Measurements from ENCODE around the gene POLDIP2.

POLDIP2 gene

GRCh38 chr17:28317966-28318758, 39.2 kb downstream of the POLDIP2 start:
- no peaks in the 10 kb centered on the region for H3K9me3 ChIP-seq (ENCODE audit: insufficient read depth, low read depth, low read length)
- peak overlapping the region; percentile 58 for H2BK120ac ChIP-seq (ENCODE audit: insufficient read depth, low read length, poor library complexity)
- peak overlapping the region; percentile 64 for H4K91ac ChIP-seq (ENCODE audit: low read depth, low read length)
- peak overlapping the region; percentile 70 for H3K4me3 ChIP-seq (ENCODE audit: low read depth, low read length)
- H3K79me2 ChIP-seq (ENCODE audit: control insufficient read depth, insufficient read depth, low read length, poor library complexity), result peaks cover 30% of the 10 kb centered on the region
- no CpG with 5 or more reads among the region's 40 CpGs for WGBS (ENCODE audit: extremely low coverage, insufficient coverage, insufficient read length)
- peak overlapping the region; percentile 49 for H4K12ac ChIP-seq (ENCODE audit: low read depth, low read length)
- H3K4ac ChIP-seq (ENCODE audit: low read depth, low read length), result peak overlapping the region; percentile 11
- peak overlapping the region; percentile 28 for H2AFZ ChIP-seq (ENCODE audit: insufficient read depth, low read length, poor library complexity)
- no peak overlapping the region for H3K23ac ChIP-seq (ENCODE audit: low read length)
- H3K36me3 ChIP-seq (ENCODE audit: control insufficient read depth in 1 of 2, insufficient read depth in 2 of 2, low read length in 2 of 2), result peaks cover 3 to 5% of the 10 kb centered on the region in 2 experiments
- peak overlapping the region; percentile 31 for H4K8ac ChIP-seq (ENCODE audit: low read depth, low read length)
- H3K18ac ChIP-seq (ENCODE audit: low read length), result peak overlapping the region; percentile 38
- H3K14ac ChIP-seq (ENCODE audit: low read length), result peak overlapping the region; percentile 77
- no peaks in the 10 kb centered on the region for H3K27me3 ChIP-seq (ENCODE audit: insufficient read depth, low read length)
- DNase-seq, result peak in 1 of 2 donors; percentile 2
- H3K9ac ChIP-seq (ENCODE audit: low read length), result no peak overlapping the region
- peak overlapping the region; percentile 90 for H3K4me2 ChIP-seq (ENCODE audit: low read length)
- peak overlapping the region; percentile 29 for H2BK5ac ChIP-seq (ENCODE audit: low read depth, low read length, poor library complexity)
- peaks cover 20 to 27% of the 10 kb centered on the region in 2 experiments for H3K4me1 ChIP-seq (ENCODE audit: control insufficient read depth in 1 of 2, insufficient read depth in 2 of 2, low read length in 2 of 2)
- peak overlapping the region; percentile 31 for H3K27ac ChIP-seq (ENCODE audit: low read depth, low read length)
- H2AK5ac ChIP-seq (ENCODE audit: low read length), result peak overlapping the region; percentile 56
- H3K79me1 ChIP-seq (ENCODE audit: low read length), result peaks cover 14% of the 10 kb centered on the region
- H2BK12ac ChIP-seq (ENCODE audit: low read length), result peak overlapping the region; percentile 21

- no CpG with 5 or more reads among the region's 21 CpGs for WGBS (ENCODE audit: extremely low coverage, insufficient coverage, insufficient read length)
- peak overlapping the region; percentile 31 for H4K8ac ChIP-seq (ENCODE audit: low read depth, low read length)
Observed at GRCh38 chr17:28317099-28317965, 40.0 kb downstream of the POLDIP2 start.

GRCh38 chr17:28315846-28316705, 41.3 kb downstream of the POLDIP2 start:
- no peak overlapping the region for H4K12ac ChIP-seq (ENCODE audit: low read depth, low read length)
- no CpG with 5 or more reads among the region's 4 CpGs for WGBS (ENCODE audit: extremely low coverage, insufficient coverage, insufficient read length)

More at GRCh38 chr17:28317099-28317965, 40.0 kb downstream of the POLDIP2 start:
- H3K79me2 ChIP-seq (ENCODE audit: control insufficient read depth, insufficient read depth, low read length, poor library complexity), result peaks cover 27% of the 10 kb centered on the region
- H3K36me3 ChIP-seq (ENCODE audit: control insufficient read depth in 1 of 2, insufficient read depth in 2 of 2, low read length in 2 of 2), result peaks cover 2 to 5% of the 10 kb centered on the region in 2 experiments
- H2BK12ac ChIP-seq (ENCODE audit: low read length), result peak overlapping the region; percentile 47
- peak overlapping the region; percentile 64 for H4K91ac ChIP-seq (ENCODE audit: low read depth, low read length)
- H2AFZ ChIP-seq (ENCODE audit: insufficient read depth, low read length, poor library complexity), result peak overlapping the region; percentile 28
- H3K4me1 ChIP-seq (ENCODE audit: control insufficient read depth in 1 of 2, insufficient read depth in 2 of 2, low read length in 2 of 2), result peaks cover 20 to 27% of the 10 kb centered on the region in 2 experiments
- H3K9me3 ChIP-seq (ENCODE audit: insufficient read depth, low read depth, low read length), result no peaks in the 10 kb centered on the region
- DNase-seq, result no peak
- H3K4ac ChIP-seq (ENCODE audit: low read depth, low read length), result peak overlapping the region; percentile 11
- no peak overlapping the region for H4K12ac ChIP-seq (ENCODE audit: low read depth, low read length)
- peak overlapping the region; percentile 90 for H3K4me2 ChIP-seq (ENCODE audit: low read length)
- peaks cover 14% of the 10 kb centered on the region for H3K79me1 ChIP-seq (ENCODE audit: low read length)
- peak overlapping the region; percentile 38 for H3K18ac ChIP-seq (ENCODE audit: low read length)
- H3K4me3 ChIP-seq (ENCODE audit: low read depth, low read length), result no peak overlapping the region
- no peak overlapping the region for H3K23ac ChIP-seq (ENCODE audit: low read length)
- peak overlapping the region; percentile 5 for H2BK120ac ChIP-seq (ENCODE audit: insufficient read depth, low read length, poor library complexity)
- peak overlapping the region; percentile 10 for H2BK5ac ChIP-seq (ENCODE audit: low read depth, low read length, poor library complexity)
- H3K27ac ChIP-seq (ENCODE audit: low read depth, low read length), result no peak overlapping the region
- H3K9ac ChIP-seq (ENCODE audit: low read length), result peak overlapping the region; percentile 10
- H2AK5ac ChIP-seq (ENCODE audit: low read length), result peak overlapping the region; percentile 63
- peak overlapping the region; percentile 77 for H3K14ac ChIP-seq (ENCODE audit: low read length)
- H3K27me3 ChIP-seq (ENCODE audit: insufficient read depth, low read length), result no peaks in the 10 kb centered on the region

GRCh38 chr17:28313841-28314240, 43.5 kb downstream of the POLDIP2 start:
- no peak overlapping the region for H4K12ac ChIP-seq (ENCODE audit: low read depth, low read length)
- no peak overlapping the region for H2BK120ac ChIP-seq (ENCODE audit: insufficient read depth, low read length, poor library complexity)
- no peak overlapping the region for H2AK5ac ChIP-seq (ENCODE audit: low read length)
- peaks cover 8 to 11% of the 10 kb centered on the region in 2 experiments for H3K4me1 ChIP-seq (ENCODE audit: control insufficient read depth in 1 of 2, insufficient read depth in 2 of 2, low read length in 2 of 2)
- H3K23ac ChIP-seq (ENCODE audit: low read length), result no peak overlapping the region
- H3K27me3 ChIP-seq (ENCODE audit: insufficient read depth, low read length), result no peaks in the 10 kb centered on the region
- no peak overlapping the region for H2BK12ac ChIP-seq (ENCODE audit: low read length)
- H4K91ac ChIP-seq (ENCODE audit: low read depth, low read length), result no peak overlapping the region
- peaks cover 7% of the 10 kb centered on the region for H3K79me1 ChIP-seq (ENCODE audit: low read length)
- peaks cover 2% of the 10 kb centered on the region for H3K79me2 ChIP-seq (ENCODE audit: control insufficient read depth, insufficient read depth, low read length, poor library complexity)
- no peak overlapping the region for H3K4me3 ChIP-seq (ENCODE audit: low read depth, low read length)
- H4K8ac ChIP-seq (ENCODE audit: low read depth, low read length), result no peak overlapping the region
- H3K9me3 ChIP-seq (ENCODE audit: insufficient read depth, low read depth, low read length), result no peaks in the 10 kb centered on the region
- no peak overlapping the region for H2AFZ ChIP-seq (ENCODE audit: insufficient read depth, low read length, poor library complexity)
- no peak overlapping the region for H3K18ac ChIP-seq (ENCODE audit: low read length)
- no peak overlapping the region for H3K14ac ChIP-seq (ENCODE audit: low read length)
- H2BK5ac ChIP-seq (ENCODE audit: low read depth, low read length, poor library complexity), result no peak overlapping the region
- DNase-seq, result no peak
- H3K9ac ChIP-seq (ENCODE audit: low read length), result no peak overlapping the region
- WGBS (ENCODE audit: extremely low coverage, insufficient coverage, insufficient read length), result no CpG with 5 or more reads among the region's 2 CpGs
- H3K4ac ChIP-seq (ENCODE audit: low read depth, low read length), result no peak overlapping the region
- H3K27ac ChIP-seq (ENCODE audit: low read depth, low read length), result no peak overlapping the region
- no peak overlapping the region for H3K4me2 ChIP-seq (ENCODE audit: low read length)
- no peaks in the 10 kb centered on the region for H3K36me3 ChIP-seq (ENCODE audit: control insufficient read depth in 1 of 2, insufficient read depth in 2 of 2, low read length in 2 of 2)

More at GRCh38 chr17:28315846-28316705, 41.3 kb downstream of the POLDIP2 start:
- Histone ChIP-seq H3K4me3 (ENCODE audit: low read depth, low read length) (no peak overlapping the region), H3K18ac (ENCODE audit: low read length) (no peak overlapping the region), H4K91ac (ENCODE audit: low read depth, low read length) (peak overlapping the region; percentile 28), H2BK5ac (ENCODE audit: low read depth, low read length, poor library complexity) (no peak overlapping the region), H3K27ac (ENCODE audit: low read depth, low read length) (no peak overlapping the region), H2AK5ac (ENCODE audit: low read length) (no peak overlapping the region), H3K27me3 (ENCODE audit: insufficient read depth, low read length) (no peaks in the 10 kb centered on the region), H3K14ac (ENCODE audit: low read length) (no peak overlapping the region), H3K4ac (ENCODE audit: low read depth, low read length) (no peak overlapping the region), H3K4me2 (ENCODE audit: low read length) (no peak overlapping the region), H3K23ac (ENCODE audit: low read length) (no peak overlapping the region), H2AFZ (ENCODE audit: insufficient read depth, low read length, poor library complexity) (no peak overlapping the region), H2BK12ac (ENCODE audit: low read length) (no peak overlapping the region), H3K79me1 (ENCODE audit: low read length) (peaks cover 14% of the 10 kb centered on the region), H3K9me3 (ENCODE audit: insufficient read depth, low read depth, low read length) (no peaks in the 10 kb centered on the region), H3K9ac (ENCODE audit: low read length) (no peak overlapping the region), H3K36me3 (ENCODE audit: control insufficient read depth in 1 of 2, insufficient read depth in 2 of 2, low read length in 2 of 2) (no peaks in the 10 kb centered on the region), H2BK120ac (ENCODE audit: insufficient read depth, low read length, poor library complexity) (no peak overlapping the region), H3K79me2 (ENCODE audit: control insufficient read depth, insufficient read depth, low read length, poor library complexity) (peaks cover 18% of the 10 kb centered on the region), H4K8ac (ENCODE audit: low read depth, low read length) (no peak overlapping the region), H3K4me1 (ENCODE audit: control insufficient read depth in 1 of 2, insufficient read depth in 2 of 2, low read length in 2 of 2) (peaks cover 16 to 21% of the 10 kb centered on the region in 2 experiments)
- DNase-seq, result no peak

Measured in trophoblast cell (in vitro differentiated cells and primary cell).